ENCODE measurements around the gene GSE1.

Gene GSE1

GRCh38 chr16:85674828-85675227 is 61.7 kb downstream of the GSE1 start:
- DNase-seq (ENCODE audit: extremely low read depth in 1 of 2, low read depth in 1 of 2): no peak

- DNase-seq (ENCODE audit: extremely low read depth in 1 of 2, low read depth in 1 of 2): no peak
Measured at GRCh38 chr16:85675251-85675874, 62.2 kb downstream of the GSE1 start.

GRCh38 chr16:85676466-85676865 is 63.3 kb downstream of the GSE1 start:
- no peak for DNase-seq (ENCODE audit: extremely low read depth in 1 of 2, low read depth in 1 of 2)

GRCh38 chr16:85677383-85677967 is 64.4 kb downstream of the GSE1 start:
- no peak for DNase-seq (ENCODE audit: extremely low read depth in 1 of 2, low read depth in 1 of 2)

GRCh38 chr16:85678016-85678415 is 64.9 kb downstream of the GSE1 start:
- DNase-seq (ENCODE audit: extremely low read depth in 1 of 2, low read depth in 1 of 2): no peak

GRCh38 chr16:85678821-85679220 is 65.7 kb downstream of the GSE1 start:
- no peak for DNase-seq (ENCODE audit: extremely low read depth in 1 of 2, low read depth in 1 of 2)

- DNase-seq (ENCODE audit: extremely low read depth in 1 of 2, low read depth in 1 of 2): no peak
Measured at GRCh38 chr16:85679870-85680269, 66.7 kb downstream of the GSE1 start.

- no peak for DNase-seq (ENCODE audit: extremely low read depth in 1 of 2, low read depth in 1 of 2)
Measured at GRCh38 chr16:85680352-85680944, 67.3 kb downstream of the GSE1 start.

GRCh38 chr16:85681255-85681654 is 68.1 kb downstream of the GSE1 start:
- DNase-seq (ENCODE audit: extremely low read depth in 1 of 2, low read depth in 1 of 2): no peak

GRCh38 chr16:85682516-85682915 is 69.4 kb downstream of the GSE1 start:
- no peak for DNase-seq (ENCODE audit: extremely low read depth in 1 of 2, low read depth in 1 of 2)

GRCh38 chr16:85683363-85683762 is 70.2 kb downstream of the GSE1 start:
- DNase-seq (ENCODE audit: extremely low read depth in 1 of 2, low read depth in 1 of 2): no peak

- no peak for DNase-seq (ENCODE audit: extremely low read depth in 1 of 2, low read depth in 1 of 2)
Measured at GRCh38 chr16:85685251-85685650, 72.1 kb downstream of the GSE1 start.

GRCh38 chr16:85686912-85687591 is 73.9 kb downstream of the GSE1 start:
- DNase-seq (ENCODE audit: extremely low read depth in 1 of 2, low read depth in 1 of 2): no peak

GRCh38 chr16:85687651-85688471 is 74.7 kb downstream of the GSE1 start:
- DNase-seq (ENCODE audit: extremely low read depth in 1 of 2, low read depth in 1 of 2): no peak

- DNase-seq (ENCODE audit: extremely low read depth in 1 of 2, low read depth in 1 of 2): peak; percentile 61 to 85
Measured at GRCh38 chr16:85688586-85689284, 75.6 kb downstream of the GSE1 start, which contains the start of gene GINS2. TSS of gene GINS2 (minus strand) at chr16:85688954. CDS start at chr16:85688898, 56 bp downstream.

- no peak for DNase-seq (ENCODE audit: extremely low read depth in 1 of 2, low read depth in 1 of 2)
Measured at GRCh38 chr16:85689285-85689949, 76.3 kb downstream of the GSE1 start.

- no peak for DNase-seq (ENCODE audit: extremely low read depth in 1 of 2, low read depth in 1 of 2)
Measured at GRCh38 chr16:85689950-85690320, 76.8 kb downstream of the GSE1 start.

- no peak for DNase-seq (ENCODE audit: extremely low read depth in 1 of 2, low read depth in 1 of 2)
Measured at GRCh38 chr16:85690469-85691064, 77.4 kb downstream of the GSE1 start.
